Measurements from ENCODE around the gene EXOC8. TPM values are rescaled to one million over a fixed set of nuclear protein-coding genes. Genes with fewer than 3 reads are reported as not detected.
"Not testable (repeated sequence)": the region's sequence is repeated elsewhere in the genome, so short reads cannot be mapped to it uniquely, and the experiment has no call there.

EXOC8 gene
- total and polyA plus RNA-seq, 10 donors = 4.7 to 23.6 (median 20.1) TPM

DNA sequence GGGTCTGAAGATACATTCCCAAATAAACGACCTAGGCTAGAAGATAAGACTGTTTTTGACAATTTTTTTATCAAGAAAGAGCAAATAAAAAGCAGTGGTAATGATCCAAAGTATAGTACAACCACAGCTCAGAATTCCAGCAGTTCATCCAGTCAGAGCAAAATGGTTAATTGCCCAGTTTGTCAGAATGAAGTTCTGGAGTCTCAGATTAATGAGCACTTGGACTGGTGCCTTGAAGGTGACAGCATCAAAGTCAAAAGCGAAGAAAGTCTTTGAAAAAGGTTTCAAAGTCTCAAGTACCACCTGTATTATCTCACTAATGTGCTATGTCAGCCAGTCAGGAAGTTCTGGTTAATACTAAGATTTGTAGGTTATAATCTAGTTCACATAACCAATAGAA is 15.4 kb upstream of the EXOC8 start:
- Histone ChIP-seq H3K4me1 (peaks cover 5 to 9% (median 7%) of the 10 kb centered on the region in 6 donors), H3K9me3 (no peaks in the 10 kb centered on the region), H3K27ac (no peak overlapping the region), H3K36me3 (peaks cover 0 to 70% (median 46%) of the 10 kb centered on the region in 6 donors), H3K27me3 (replicated peaks in 1 of 7) (no peaks in the 10 kb centered on the region), H3K4me3 (no peak overlapping the region)
- TF ChIP-seq POLR2A (IDR thresholded peaks at IDR 0.05) (no peak), POLR2AphosphoS5 (IDR thresholded peaks at IDR 0.05) (no peak)
- TF ChIP-seq, protein P1, sequence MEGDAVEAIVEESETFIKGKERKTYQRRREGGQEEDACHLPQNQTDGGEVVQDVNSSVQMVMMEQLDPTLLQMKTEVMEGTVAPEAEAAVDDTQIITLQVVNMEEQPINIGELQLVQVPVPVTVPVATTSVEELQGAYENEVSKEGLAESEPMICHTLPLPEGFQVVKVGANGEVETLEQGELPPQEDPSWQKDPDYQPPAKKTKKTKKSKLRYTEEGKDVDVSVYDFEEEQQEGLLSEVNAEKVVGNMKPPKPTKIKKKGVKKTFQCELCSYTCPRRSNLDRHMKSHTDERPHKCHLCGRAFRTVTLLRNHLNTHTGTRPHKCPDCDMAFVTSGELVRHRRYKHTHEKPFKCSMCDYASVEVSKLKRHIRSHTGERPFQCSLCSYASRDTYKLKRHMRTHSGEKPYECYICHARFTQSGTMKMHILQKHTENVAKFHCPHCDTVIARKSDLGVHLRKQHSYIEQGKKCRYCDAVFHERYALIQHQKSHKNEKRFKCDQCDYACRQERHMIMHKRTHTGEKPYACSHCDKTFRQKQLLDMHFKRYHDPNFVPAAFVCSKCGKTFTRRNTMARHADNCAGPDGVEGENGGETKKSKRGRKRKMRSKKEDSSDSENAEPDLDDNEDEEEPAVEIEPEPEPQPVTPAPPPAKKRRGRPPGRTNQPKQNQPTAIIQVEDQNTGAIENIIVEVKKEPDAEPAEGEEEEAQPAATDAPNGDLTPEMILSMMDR (IDR thresholded peaks at IDR 0.05 in 8 of 11, conservative IDR thresholded peaks at IDR 0.05 in 3 of 11) = no peak
- DNase-seq = no peak
- intact Hi-C loops (cut with DNase I; ENCODE audit: low total_unique reads) = no loop called here
- WGBS, 5 donors = 77 to 87% (median 86%) methylated on average over 2 of the region's 2 CpGs

- Histone ChIP-seq H3K27ac (no peak overlapping the region), H3K36me3 (peaks cover 0 to 83% (median 56%) of the 10 kb centered on the region in 6 donors), H3K9me3 (no peaks in the 10 kb centered on the region), H3K4me1 (no peaks in the 10 kb centered on the region), H3K4me3 (no peak overlapping the region), H3K27me3 (replicated peaks in 1 of 7) (no peaks in the 10 kb centered on the region)
- DNase-seq = no peak
- TF ChIP-seq POLR2AphosphoS5 (IDR thresholded peaks at IDR 0.05) (no peak), POLR2A (IDR thresholded peaks at IDR 0.05) (no peak)
- TF ChIP-seq, protein P1 (IDR thresholded peaks at IDR 0.05 in 8 of 11, conservative IDR thresholded peaks at IDR 0.05 in 3 of 11) = no peak
- WGBS, 5 donors = 72 to 85% (median 77%) methylated on average over 2 of the region's 2 CpGs
- intact Hi-C loops (cut with DNase I; ENCODE audit: low total_unique reads) = no loop called here
These were observed 14.2 kb upstream of the EXOC8 start for GRCh38 chr1:231351816-231352215.

DNA sequence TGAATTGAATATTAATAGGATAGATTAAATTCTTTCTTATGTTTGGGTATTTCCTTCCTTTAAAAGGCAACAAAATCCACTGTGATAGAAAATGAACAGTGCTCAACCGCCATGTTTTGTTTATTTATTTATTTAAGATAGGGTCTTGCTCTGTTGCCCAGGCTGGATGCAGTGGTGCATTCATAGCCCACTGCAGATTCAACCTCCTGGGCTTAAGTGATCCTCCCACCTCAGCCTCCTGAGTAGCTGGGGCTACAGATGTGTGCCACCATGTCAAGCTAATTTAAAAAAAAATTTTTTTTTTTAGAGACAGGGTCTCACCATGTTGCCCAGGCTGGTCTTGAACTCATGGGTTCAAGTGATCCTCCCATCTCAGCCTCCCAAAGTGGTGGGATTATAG is 11.2 kb upstream of the EXOC8 start:
- DNase-seq; H3K9me3 ChIP-seq; intact Hi-C loops (cut with DNase I; ENCODE audit: low total_unique reads); H3K4me3 ChIP-seq; H3K4me1 ChIP-seq; H3K27ac ChIP-seq; H3K27me3 ChIP-seq (replicated peaks in 1 of 7): not testable (repeated sequence)
- WGBS, 5 donors = 90 to 100% (median 97%) methylated on average over 1 of the region's 1 CpG
- H3K36me3 ChIP-seq = peaks cover 0 to 95% (median 59%) of the 10 kb centered on the region in 6 donors

DNA sequence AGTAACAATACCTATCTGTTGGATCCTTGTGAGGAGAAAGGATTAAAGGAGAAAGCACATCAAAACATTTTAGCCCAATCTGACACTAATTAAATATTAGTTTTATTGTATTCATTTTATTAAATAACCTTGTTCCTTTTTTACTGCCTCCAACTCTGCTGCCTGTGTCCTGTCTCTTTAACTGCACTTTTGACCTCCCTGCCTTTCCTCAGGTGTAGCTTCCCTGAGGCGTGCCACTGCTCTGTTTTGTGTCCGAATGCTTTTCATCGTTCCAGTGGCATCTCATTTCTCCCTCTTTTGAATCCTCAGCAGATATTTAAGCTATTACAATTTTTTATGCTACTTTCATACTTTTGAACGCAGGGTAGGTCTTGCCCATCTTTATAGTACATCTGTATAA is 10.8 kb upstream of the EXOC8 start:
- Histone ChIP-seq H3K9me3 (no peaks in the 10 kb centered on the region), H3K36me3 (peaks cover 0 to 98% (median 59%) of the 10 kb centered on the region in 6 donors)

More for the DNA sequence above, 10.8 kb upstream of the EXOC8 start:
- DNase-seq = no peak
- TF ChIP-seq POLR2AphosphoS5 (IDR thresholded peaks at IDR 0.05) = no peak
- no peak for TF ChIP-seq POLR2A (IDR thresholded peaks at IDR 0.05)
- TF ChIP-seq, protein P1 (IDR thresholded peaks at IDR 0.05 in 8 of 11, conservative IDR thresholded peaks at IDR 0.05 in 3 of 11) = no peak
- Histone ChIP-seq H3K4me3 (no peak overlapping the region), H3K27me3 (replicated peaks in 1 of 7) (no peaks in the 10 kb centered on the region), H3K4me1 (peaks cover 0 to 10% (median 0%) of the 10 kb centered on the region in 6 donors), H3K27ac (no peak overlapping the region)
- 96 to 99% (median 98%) methylated on average over 4 of the region's 4 CpGs for WGBS, 5 donors
- intact Hi-C loops (cut with DNase I; ENCODE audit: low total_unique reads) = no loop called here

Data from spleen (tissue), 11 donors.